GM23338 (cell line): ENCODE results near the gene CCDC124.

ENCODE experiments used
- CTCF ChIP-seq, 2 experiments: fragments of 200-600 bp in 1 of 2; sonication (generic) in 1 of 2; conservative IDR thresholded peaks; 2 replicates each; pipeline versions ENCODE4 v1.5.1 to v1.6.1; 2016 to 2017; ENCODE audit warnings: antibody characterized with exemption in 2 of 2, low read depth in 2 of 2, mild to moderate bottlenecking in 2 of 2, moderate library complexity in 1 of 2
- EZH2 ChIP-seq: fragments of 200-600 bp; sonication (generic); IDR thresholded peaks from one replicate; pipeline ENCODE4 v1.8.0; 2017; ENCODE audit warnings: antibody characterized with exemption, mild to moderate bottlenecking, low read depth; ENCODE audit not compliant: unreplicated experiment
- TF ChIP-seq, protein P1 (sequence below): IDR thresholded peaks from one replicate; pipeline ENCODE4 v1.6.1; 2018; ENCODE audit warnings: antibody characterized with exemption; ENCODE audit not compliant: unreplicated experiment

- TF ChIP-seq CTCF (conservative IDR thresholded peaks at IDR 0.05; ENCODE audit: low read depth in 2 of 2) (no peak), EZH2 (no peak)
- TF ChIP-seq, protein P1, sequence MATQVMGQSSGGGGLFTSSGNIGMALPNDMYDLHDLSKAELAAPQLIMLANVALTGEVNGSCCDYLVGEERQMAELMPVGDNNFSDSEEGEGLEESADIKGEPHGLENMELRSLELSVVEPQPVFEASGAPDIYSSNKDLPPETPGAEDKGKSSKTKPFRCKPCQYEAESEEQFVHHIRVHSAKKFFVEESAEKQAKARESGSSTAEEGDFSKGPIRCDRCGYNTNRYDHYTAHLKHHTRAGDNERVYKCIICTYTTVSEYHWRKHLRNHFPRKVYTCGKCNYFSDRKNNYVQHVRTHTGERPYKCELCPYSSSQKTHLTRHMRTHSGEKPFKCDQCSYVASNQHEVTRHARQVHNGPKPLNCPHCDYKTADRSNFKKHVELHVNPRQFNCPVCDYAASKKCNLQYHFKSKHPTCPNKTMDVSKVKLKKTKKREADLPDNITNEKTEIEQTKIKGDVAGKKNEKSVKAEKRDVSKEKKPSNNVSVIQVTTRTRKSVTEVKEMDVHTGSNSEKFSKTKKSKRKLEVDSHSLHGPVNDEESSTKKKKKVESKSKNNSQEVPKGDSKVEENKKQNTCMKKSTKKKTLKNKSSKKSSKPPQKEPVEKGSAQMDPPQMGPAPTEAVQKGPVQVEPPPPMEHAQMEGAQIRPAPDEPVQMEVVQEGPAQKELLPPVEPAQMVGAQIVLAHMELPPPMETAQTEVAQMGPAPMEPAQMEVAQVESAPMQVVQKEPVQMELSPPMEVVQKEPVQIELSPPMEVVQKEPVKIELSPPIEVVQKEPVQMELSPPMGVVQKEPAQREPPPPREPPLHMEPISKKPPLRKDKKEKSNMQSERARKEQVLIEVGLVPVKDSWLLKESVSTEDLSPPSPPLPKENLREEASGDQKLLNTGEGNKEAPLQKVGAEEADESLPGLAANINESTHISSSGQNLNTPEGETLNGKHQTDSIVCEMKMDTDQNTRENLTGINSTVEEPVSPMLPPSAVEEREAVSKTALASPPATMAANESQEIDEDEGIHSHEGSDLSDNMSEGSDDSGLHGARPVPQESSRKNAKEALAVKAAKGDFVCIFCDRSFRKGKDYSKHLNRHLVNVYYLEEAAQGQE: no peak
Measured at GRCh38 chr19:17977021-17977420, 44.2 kb downstream of the CCDC124 start.
